ENCODE results near the gene MAT2A. TPM values are rescaled to one million over a fixed set of nuclear protein-coding genes. Genes with fewer than 3 reads are reported as not detected.
A peak's percentile ranks its signal among the peaks of the same experiment; 100 is the strongest.

Gene MAT2A
- total and polyA plus RNA-seq, 9 of the 15 experiments (the other 6 are each of a cell fraction or from before 2014, with no cell fraction given) = 130 to 1,027 (median 240) TPM

GRCh38 chr2:85524336-85524908 lies 14.5 kb upstream of the MAT2A start (continued):
- TF ChIP-seq, protein P1, sequence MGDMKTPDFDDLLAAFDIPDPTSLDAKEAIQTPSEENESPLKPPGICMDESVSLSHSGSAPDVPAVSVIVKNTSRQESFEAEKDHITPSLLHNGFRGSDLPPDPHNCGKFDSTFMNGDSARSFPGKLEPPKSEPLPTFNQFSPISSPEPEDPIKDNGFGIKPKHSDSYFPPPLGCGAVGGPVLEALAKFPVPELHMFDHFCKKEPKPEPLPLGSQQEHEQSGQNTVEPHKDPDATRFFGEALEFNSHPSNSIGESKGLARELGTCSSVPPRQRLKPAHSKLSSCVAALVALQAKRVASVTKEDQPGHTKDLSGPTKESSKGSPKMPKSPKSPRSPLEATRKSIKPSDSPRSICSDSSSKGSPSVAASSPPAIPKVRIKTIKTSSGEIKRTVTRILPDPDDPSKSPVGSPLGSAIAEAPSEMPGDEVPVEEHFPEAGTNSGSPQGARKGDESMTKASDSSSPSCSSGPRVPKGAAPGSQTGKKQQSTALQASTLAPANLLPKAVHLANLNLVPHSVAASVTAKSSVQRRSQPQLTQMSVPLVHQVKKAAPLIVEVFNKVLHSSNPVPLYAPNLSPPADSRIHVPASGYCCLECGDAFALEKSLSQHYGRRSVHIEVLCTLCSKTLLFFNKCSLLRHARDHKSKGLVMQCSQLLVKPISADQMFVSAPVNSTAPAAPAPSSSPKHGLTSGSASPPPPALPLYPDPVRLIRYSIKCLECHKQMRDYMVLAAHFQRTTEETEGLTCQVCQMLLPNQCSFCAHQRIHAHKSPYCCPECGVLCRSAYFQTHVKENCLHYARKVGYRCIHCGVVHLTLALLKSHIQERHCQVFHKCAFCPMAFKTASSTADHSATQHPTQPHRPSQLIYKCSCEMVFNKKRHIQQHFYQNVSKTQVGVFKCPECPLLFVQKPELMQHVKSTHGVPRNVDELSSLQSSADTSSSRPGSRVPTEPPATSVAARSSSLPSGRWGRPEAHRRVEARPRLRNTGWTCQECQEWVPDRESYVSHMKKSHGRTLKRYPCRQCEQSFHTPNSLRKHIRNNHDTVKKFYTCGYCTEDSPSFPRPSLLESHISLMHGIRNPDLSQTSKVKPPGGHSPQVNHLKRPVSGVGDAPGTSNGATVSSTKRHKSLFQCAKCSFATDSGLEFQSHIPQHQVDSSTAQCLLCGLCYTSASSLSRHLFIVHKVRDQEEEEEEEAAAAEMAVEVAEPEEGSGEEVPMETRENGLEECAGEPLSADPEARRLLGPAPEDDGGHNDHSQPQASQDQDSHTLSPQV (IDR thresholded peaks at IDR 0.05) = peak; percentile 72
- no peak for TF ChIP-seq RUNX1 (IDR thresholded peaks at IDR 0.05; ENCODE audit: low read depth)
- peak; percentile 75 for TF ChIP-seq REST (IDR thresholded peaks at IDR 0.05; ENCODE audit: borderline replicate concordance)
- TF ChIP-seq REST (CRISPR knock-in tag; IDR thresholded peaks at IDR 0.05; ENCODE audit: low read depth) = no peak
- TF ChIP-seq, protein P2, sequence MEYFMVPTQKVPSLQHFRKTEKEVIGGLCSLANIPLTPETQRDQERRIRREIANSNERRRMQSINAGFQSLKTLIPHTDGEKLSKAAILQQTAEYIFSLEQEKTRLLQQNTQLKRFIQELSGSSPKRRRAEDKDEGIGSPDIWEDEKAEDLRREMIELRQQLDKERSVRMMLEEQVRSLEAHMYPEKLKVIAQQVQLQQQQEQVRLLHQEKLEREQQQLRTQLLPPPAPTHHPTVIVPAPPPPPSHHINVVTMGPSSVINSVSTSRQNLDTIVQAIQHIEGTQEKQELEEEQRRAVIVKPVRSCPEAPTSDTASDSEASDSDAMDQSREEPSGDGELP (CRISPR knock-in tag; IDR thresholded peaks at IDR 0.05; ENCODE audit: borderline replicate concordance) = no peak
- TF ChIP-seq, protein P3, sequence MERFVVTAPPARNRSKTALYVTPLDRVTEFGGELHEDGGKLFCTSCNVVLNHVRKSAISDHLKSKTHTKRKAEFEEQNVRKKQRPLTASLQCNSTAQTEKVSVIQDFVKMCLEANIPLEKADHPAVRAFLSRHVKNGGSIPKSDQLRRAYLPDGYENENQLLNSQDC (CRISPR knock-in tag; IDR thresholded peaks at IDR 0.05) = no peak
- TF ChIP-seq CREB3L1 (IDR thresholded peaks at IDR 0.05; ENCODE audit: borderline replicate concordance, low read depth) = no peak
- TF ChIP-seq BRF2 (IDR thresholded peaks at IDR 0.05; ENCODE audit: borderline replicate concordance, insufficient read depth, insufficient read length) = no peak

All from K562 (cell line).